OCI-LY7 (cell line): ENCODE measurements around the gene MEIS2. TPM values are rescaled to one million over a fixed set of nuclear protein-coding genes. Genes with fewer than 3 reads are reported as not detected.

Source experiments
- BruUV-seq: library from RNA; stranded (reverse); fragments of 400-500 nt; replicated peaks from 2 replicates; lab custom pipeline; 2021; lab: Mats Ljungman, UMichigan
- CTCF ChIA-PET: fragments of 300-600 bp; sonication (Branson Sonifier 250); formaldehyde crosslinking; loops from one replicate; lab custom pipeline; 2022; ENCODE audit warnings: antibody characterized with exemption; ENCODE audit not compliant: unreplicated experiment; lab: Charles Lee
- POLR2A ChIA-PET: fragments of 300-600 bp; sonication (Branson Sonifier 250); formaldehyde crosslinking; loops from one replicate; lab custom pipeline; 2022; ENCODE audit warnings: antibody characterized with exemption; lab: Charles Lee
- DNase-seq: peaks from one replicate; pipeline ENCODE4 v3.0.0-alpha.2; 2015; ENCODE audit warnings: low spot score
- H2AFZ ChIP-seq: fragments of 200-600 bp; sonication (generic), shearing (Covaris generic); 2 replicates; pipeline ENCODE4 v1.6.1; 2014; ENCODE audit warnings: mild to moderate bottlenecking, antibody characterized with exemption, low read length, moderate library complexity
- H3K27ac ChIP-seq: fragments of 200-600 bp; sonication (generic); 2 replicates; pipeline ENCODE4 v1.5.1; 2014; ENCODE audit warnings: mixed run types, low read depth, mild to moderate bottlenecking, moderate library complexity, low read length, inconsistent platforms; ENCODE audit not compliant: poor library complexity, severe bottlenecking
- H3K36me3 ChIP-seq: fragments of 200-600 bp; sonication (generic); 2 replicates; pipeline ENCODE4 v1.6.1; 2014; ENCODE audit warnings: mild to moderate bottlenecking, antibody characterized with exemption, low read length, moderate library complexity, mixed read lengths; ENCODE audit not compliant: insufficient read depth
- H3K4me1 ChIP-seq: fragments of 200-600 bp; sonication (generic); 2 replicates; pipeline ENCODE4 v1.5.1; 2014; ENCODE audit warnings: mild to moderate bottlenecking, low read length; ENCODE audit not compliant: insufficient read depth, poor library complexity, severe bottlenecking
- H3K4me2 ChIP-seq: fragments of 200-600 bp; sonication (generic); 2 replicates; pipeline ENCODE4 v1.6.1; 2014; ENCODE audit warnings: mild to moderate bottlenecking, low read length
- H3K4me3 ChIP-seq: fragments of 200-600 bp; sonication (generic); 2 replicates; pipeline ENCODE4 v1.5.1; 2014; ENCODE audit warnings: mild to moderate bottlenecking, low read depth, low read length; ENCODE audit not compliant: poor library complexity, severe bottlenecking
- H3K79me2 ChIP-seq: fragments of 200-600 bp; sonication (generic); 2 replicates; pipeline ENCODE4 v1.6.1; 2016; ENCODE audit warnings: low read depth, mild to moderate bottlenecking, low read length, moderate library complexity, mixed read lengths; ENCODE audit not compliant: insufficient read depth
- H3K9me2 ChIP-seq: fragments of 200-600 bp; sonication (generic); 2 replicates; pipeline ENCODE4 v1.6.1; 2016; ENCODE audit warnings: mild to moderate bottlenecking, low read length, mixed read lengths; ENCODE audit not compliant: insufficient read depth
- H3K9me3 ChIP-seq: fragments of 200-600 bp; sonication (generic); 2 replicates; pipeline ENCODE4 v1.6.1; 2014; ENCODE audit warnings: mild to moderate bottlenecking, mixed run types, low read length, mixed read lengths
- H4K20me1 ChIP-seq: fragments of 200-600 bp; sonication (generic); 2 replicates; pipeline ENCODE4 v1.6.1; 2014; ENCODE audit warnings: mild to moderate bottlenecking, antibody characterized with exemption, low read length, moderate library complexity, mixed read lengths; ENCODE audit not compliant: insufficient read depth
- EZH2phosphoT487 ChIP-seq: fragments of 200-600 bp; sonication (generic); IDR thresholded peaks from 2 replicates; pipeline ENCODE4 v1.6.1; 2018; ENCODE audit warnings: low read depth, borderline replicate concordance, mild to moderate bottlenecking, mixed run types, antibody characterized with exemption, low read length, moderate library complexity, mixed read lengths
- intact Hi-C: fragments of 100-400 bp; cut with micrococcal nuclease; formaldehyde crosslinking; loops from one replicate; pipeline ENCODE4 v1.10.0; 2022; ENCODE audit not compliant: unreplicated experiment
- total RNA-seq, 2 experiments: library from RNA; depleted of rRNA in 1 of 2; stranded (reverse); fragments of >200 nt in 1 of 2; shearing (Covaris generic) in 1 of 2; gene quantifications; 2 replicates each; pipeline ENCODE4 v1.2.3, GENCODE V29; 2014 to 2022
- TF ChIP-seq, protein P1 (sequence below): fragments of 200-600 bp; sonication (generic); conservative IDR thresholded peaks from 2 replicates; pipeline ENCODE4 v1.5.1; 2014; ENCODE audit warnings: mild to moderate bottlenecking, antibody characterized with exemption, low read length, moderate library complexity, mixed read lengths

The MEIS2 gene
- total RNA-seq, 2 experiments from 2014 or later, result 31.0 to 35.8 TPM

DNA sequence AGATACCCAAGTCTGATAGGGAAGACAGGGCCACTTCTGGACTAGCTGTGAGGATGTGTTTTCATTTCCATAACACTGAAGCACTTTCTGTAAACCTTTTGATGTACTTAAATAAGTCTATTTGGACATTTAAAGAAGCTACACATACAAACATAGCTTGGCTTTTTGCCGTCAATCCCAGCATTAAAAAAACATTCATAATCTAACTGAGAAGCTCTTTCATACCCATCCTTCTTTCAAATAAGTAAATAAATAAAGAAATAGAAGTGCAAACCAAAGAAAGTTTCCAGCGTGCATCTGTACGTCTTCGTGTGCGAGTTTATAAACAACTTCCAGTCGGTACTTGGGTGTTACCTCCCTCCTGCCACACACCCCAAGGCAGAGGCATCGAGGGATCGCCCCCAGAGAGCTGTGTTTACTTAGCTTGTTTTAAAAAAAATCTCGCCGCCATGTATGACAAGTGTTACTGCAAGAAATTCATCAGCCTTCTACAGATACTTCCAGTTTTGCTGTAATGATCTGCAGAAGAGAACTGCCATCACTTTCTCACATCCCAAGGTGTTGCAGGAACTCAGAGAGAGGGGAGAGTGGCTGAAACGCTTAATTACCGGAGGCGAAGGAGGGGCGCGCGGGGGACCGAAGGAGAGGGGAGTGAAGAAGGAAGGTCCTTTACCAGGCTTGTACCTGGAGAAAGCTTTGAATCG, 9.0 kb upstream of the MEIS2 start:
- Histone ChIP-seq H3K9me2 (no peaks in the 10 kb centered on the region), H4K20me1 (no peaks in the 10 kb centered on the region; the same call in 1 of the 2 replicates), H3K4me2 (no peak overlapping the region), H3K27ac (no peak overlapping the region), H3K79me2 (no peaks in the 10 kb centered on the region), H3K4me1 (no peaks in the 10 kb centered on the region), H2AFZ (no peak overlapping the region), H3K36me3 (no peaks in the 10 kb centered on the region), H3K4me3 (no peak overlapping the region), H3K9me3 (no peaks in the 10 kb centered on the region)
- intact Hi-C loops, result no loop called here
- ChIA-PET POLR2A (interaction anchor here (1.0 kb wide), 1 partner anchor 233 kb away, joined by 4 read pairs; no protein-coding TSS in a partner anchor), CTCF (no interaction called here)
- no peak for DNase-seq
- TF ChIP-seq, protein P1, sequence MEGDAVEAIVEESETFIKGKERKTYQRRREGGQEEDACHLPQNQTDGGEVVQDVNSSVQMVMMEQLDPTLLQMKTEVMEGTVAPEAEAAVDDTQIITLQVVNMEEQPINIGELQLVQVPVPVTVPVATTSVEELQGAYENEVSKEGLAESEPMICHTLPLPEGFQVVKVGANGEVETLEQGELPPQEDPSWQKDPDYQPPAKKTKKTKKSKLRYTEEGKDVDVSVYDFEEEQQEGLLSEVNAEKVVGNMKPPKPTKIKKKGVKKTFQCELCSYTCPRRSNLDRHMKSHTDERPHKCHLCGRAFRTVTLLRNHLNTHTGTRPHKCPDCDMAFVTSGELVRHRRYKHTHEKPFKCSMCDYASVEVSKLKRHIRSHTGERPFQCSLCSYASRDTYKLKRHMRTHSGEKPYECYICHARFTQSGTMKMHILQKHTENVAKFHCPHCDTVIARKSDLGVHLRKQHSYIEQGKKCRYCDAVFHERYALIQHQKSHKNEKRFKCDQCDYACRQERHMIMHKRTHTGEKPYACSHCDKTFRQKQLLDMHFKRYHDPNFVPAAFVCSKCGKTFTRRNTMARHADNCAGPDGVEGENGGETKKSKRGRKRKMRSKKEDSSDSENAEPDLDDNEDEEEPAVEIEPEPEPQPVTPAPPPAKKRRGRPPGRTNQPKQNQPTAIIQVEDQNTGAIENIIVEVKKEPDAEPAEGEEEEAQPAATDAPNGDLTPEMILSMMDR, result no peak
- TF ChIP-seq EZH2phosphoT487, result no peak
- no TSS peak for BruUV-seq

DNA sequence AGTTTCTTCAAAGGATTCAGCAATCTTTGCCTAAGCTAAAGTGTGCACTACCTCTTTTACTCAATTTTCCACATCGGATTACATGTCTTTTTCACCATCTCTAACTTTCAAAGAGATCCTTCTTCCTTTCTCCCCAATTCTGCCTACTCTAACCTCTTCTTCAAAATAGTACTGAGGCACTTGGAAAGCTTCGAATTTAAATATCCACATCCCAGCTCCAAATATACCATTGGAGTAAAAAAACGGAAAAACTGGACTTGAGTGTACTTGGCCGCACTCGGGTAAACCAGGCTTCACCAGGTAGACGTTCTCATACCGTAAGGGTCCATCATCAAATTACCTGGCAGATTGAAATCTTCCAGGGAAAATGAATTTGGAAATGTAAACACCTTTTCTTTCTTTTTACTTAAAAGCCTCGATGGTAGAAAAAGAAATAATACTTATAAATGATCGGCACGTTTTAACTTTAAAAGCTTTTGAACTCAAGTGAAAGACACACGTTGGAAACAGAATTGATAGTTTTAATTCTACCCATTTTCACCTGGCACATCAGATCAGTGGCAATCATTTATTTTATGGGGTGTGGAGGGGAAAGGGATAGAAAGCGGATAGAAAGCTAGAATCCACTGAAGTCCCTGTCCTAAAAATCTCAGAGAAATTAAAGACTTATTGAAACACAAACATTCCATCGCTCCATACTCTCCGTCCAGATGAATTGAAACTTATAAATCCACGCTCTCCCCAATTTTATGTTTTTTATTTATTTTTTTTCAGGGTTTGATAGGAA, 8.2 kb upstream of the MEIS2 start:
- no peaks in the 10 kb centered on the region for H3K36me3 ChIP-seq
- H3K4me1 ChIP-seq, result no peaks in the 10 kb centered on the region
- TF ChIP-seq EZH2phosphoT487, result no peak
- intact Hi-C loops, result no loop called here
- CTCF ChIA-PET, result no interaction called here
- no peak overlapping the region for H3K27ac ChIP-seq
- H3K9me2 ChIP-seq, result no peaks in the 10 kb centered on the region
- H3K79me2 ChIP-seq, result no peaks in the 10 kb centered on the region
- H4K20me1 ChIP-seq, result peaks cover 5% of the 10 kb centered on the region; the same call in 1 of the 2 replicates
- DNase-seq, result no peak
- BruUV-seq, result no TSS peak
- no peak overlapping the region for H2AFZ ChIP-seq
- H3K4me2 ChIP-seq, result no peak overlapping the region
- H3K4me3 ChIP-seq, result no peak overlapping the region
- POLR2A ChIA-PET, result interaction anchor here (0.6 to 1.0 kb wide), 2 partner anchors 197 to 232 kb away, joined by 3 to 4 read pairs; no protein-coding TSS in a partner anchor
- H3K9me3 ChIP-seq, result no peaks in the 10 kb centered on the region

DNA sequence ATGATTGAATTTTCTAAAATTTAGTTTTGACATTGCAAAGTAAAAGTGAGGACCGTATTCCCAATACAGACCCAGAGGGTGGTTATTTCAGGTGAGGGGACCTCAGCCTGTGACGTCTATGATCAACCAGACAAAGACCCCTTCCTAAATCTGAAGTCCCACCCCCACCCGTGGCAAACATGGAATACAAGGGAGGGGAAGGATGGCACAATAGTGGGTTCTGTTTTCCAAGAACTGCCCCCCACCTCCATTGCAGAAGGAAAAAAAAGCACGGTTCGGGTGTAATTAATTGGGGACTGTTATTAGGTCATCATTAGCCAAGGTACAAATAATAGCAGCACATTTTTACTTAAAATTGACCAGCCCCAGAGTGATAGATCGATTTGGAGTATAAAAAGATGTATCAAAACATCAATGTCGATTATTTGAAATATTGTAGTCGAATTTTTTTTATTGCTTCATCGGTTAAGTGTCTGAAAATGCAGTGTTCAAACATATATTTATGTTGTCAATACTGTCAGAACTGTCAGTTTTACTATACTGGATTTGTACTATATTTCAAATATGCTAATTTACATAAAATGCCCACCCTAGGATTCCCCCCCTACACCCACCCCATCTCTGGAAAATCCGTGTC, 7.5 kb upstream of the MEIS2 start:
- BruUV-seq, result no TSS peak
- no peak overlapping the region for H3K27ac ChIP-seq
- TF ChIP-seq, protein P1, result no peak
- no peak for TF ChIP-seq EZH2phosphoT487
- no peaks in the 10 kb centered on the region for H3K36me3 ChIP-seq
- no peak overlapping the region for H2AFZ ChIP-seq
- no peaks in the 10 kb centered on the region for H3K9me2 ChIP-seq
- H3K4me1 ChIP-seq, result peaks cover 2% of the 10 kb centered on the region
- no peak overlapping the region for H3K4me2 ChIP-seq
- H3K9me3 ChIP-seq, result no peaks in the 10 kb centered on the region
- ChIA-PET POLR2A (interaction anchor here (0.6 to 1.0 kb wide), 2 partner anchors 196 to 231 kb away, joined by 3 to 4 read pairs; no protein-coding TSS in a partner anchor), CTCF (no interaction called here)
- peaks cover 5% of the 10 kb centered on the region; the same call in 1 of the 2 replicates for H4K20me1 ChIP-seq
- intact Hi-C loops, result no loop called here
- no peak overlapping the region for H3K4me3 ChIP-seq
- H3K79me2 ChIP-seq, result no peaks in the 10 kb centered on the region
- no peak for DNase-seq
